ENCODE results near the gene SLC35E1.

DNA sequence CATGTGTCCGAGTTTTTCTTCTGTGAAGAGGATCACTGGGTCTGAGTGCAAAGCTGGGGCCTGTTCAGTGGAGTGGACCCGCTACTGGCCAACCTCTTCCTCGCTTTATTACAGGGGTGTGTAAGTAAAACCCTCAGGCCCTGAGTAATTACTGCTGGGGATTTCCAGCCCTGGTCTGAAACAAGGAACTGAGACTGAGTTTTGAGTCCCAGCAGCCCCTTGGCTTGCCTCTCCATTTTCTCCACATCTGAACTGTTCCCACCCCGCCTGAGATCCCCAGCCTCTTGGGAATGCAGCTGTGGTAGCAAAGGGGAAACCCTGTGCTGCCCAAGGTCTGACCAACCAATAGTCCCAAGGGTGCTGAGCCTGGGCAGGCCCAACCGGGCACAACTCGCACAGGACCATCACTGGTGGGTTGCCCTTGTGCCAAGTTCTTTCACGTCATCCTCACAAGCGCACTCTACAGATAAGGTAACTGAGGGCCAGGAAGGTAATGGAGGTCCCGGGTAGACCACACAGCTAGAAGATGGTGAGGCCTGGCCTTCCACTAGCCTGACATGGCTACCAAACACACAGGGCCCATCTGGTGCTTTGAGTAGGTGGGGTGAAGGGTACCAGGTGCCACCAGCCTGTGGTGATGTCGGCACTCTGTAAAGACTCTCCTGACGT lies 13.7 kb upstream of the SLC35E1 start:
- no peak for TF ChIP-seq CTCF (IDR thresholded peaks at IDR 0.05; ENCODE audit: low read depth, low read length, poor library complexity, severe bottlenecking)
- no peak for TF ChIP-seq EZH2phosphoT487 (IDR thresholded peaks at IDR 0.05; ENCODE audit: borderline replicate concordance, low read length)
